GM18867 (cell line): ENCODE data around the gene KANSL1.
"Not testable (repeated sequence)": the region's sequence is repeated elsewhere in the genome, so short reads cannot be mapped to it uniquely, and the experiment has no call there.

Source experiments
- ATAC-seq: cut with Tn5 transposase; IDR thresholded peaks from one replicate; pipeline ENCODE4 v1.9.1; 2021; ENCODE audit warnings: mild to moderate bottlenecking, moderate library complexity; ENCODE audit not compliant: unreplicated experiment

The KANSL1 gene

DNA sequence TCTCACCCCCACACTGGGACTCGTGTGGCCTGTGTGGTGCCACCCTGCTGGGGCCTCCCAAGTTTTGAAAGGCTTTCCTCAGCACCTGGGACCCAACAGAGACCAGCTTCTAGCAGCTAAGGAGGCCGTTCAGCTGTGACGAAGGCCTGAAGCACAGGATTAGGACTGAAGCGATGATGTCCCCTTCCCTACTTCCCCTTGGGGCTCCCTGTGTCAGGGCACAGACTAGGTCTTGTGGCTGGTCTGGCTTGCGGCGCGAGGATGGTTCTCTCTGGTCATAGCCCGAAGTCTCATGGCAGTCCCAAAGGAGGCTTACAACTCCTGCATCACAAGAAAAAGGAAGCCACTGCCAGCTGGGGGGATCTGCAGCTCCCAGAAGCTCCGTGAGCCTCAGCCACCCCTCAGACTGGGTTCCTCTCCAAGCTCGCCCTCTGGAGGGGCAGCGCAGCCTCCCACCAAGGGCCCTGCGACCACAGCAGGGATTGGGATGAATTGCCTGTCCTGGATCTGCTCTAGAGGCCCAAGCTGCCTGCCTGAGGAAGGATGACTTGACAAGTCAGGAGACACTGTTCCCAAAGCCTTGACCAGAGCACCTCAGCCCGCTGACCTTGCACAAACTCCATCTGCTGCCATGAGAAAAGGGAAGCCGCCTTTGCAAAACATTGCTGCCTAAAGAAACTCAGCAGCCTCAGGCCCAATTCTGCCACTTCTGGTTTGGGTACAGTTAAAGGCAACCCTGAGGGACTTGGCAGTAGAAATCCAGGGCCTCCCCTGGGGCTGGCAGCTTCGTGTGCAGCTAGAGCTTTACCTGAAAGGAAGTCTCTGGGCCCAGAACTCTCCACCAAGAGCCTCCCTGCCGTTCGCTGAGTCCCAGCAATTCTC is 166.8 kb downstream of the KANSL1 start:
- no peak for ATAC-seq

DNA sequence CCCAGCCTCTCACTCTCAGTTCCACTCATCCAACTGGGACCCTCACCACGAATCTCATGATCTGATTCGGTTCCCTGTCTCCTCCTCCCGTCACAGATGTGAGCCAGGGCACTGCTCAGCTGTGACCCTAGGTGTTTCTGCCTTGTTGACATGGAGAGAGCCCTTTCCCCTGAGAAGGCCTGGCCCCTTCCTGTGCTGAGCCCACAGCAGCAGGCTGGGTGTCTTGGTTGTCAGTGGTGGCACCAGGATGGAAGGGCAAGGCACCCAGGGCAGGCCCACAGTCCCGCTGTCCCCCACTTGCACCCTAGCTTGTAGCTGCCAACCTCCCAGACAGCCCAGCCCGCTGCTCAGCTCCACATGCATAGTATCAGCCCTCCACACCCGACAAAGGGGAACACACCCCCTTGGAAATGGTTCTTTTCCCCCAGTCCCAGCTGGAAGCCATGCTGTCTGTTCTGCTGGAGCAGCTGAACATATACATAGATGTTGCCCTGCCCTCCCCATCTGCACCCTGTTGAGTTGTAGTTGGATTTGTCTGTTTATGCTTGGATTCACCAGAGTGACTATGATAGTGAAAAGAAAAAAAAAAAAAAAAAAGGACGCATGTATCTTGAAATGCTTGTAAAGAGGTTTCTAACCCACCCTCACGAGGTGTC is 167.6 kb downstream of the KANSL1 start:
- ATAC-seq, result no peak

DNA sequence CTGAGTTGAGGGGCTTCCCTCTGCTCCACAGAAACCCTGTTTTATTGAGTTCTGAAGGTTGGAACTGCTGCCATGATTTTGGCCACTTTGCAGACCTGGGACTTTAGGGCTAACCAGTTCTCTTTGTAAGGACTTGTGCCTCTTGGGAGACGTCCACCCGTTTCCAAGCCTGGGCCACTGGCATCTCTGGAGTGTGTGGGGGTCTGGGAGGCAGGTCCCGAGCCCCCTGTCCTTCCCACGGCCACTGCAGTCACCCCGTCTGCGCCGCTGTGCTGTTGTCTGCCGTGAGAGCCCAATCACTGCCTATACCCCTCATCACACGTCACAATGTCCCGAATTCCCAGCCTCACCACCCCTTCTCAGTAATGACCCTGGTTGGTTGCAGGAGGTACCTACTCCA is 168.2 kb downstream of the KANSL1 start:
- no peak for ATAC-seq

DNA sequence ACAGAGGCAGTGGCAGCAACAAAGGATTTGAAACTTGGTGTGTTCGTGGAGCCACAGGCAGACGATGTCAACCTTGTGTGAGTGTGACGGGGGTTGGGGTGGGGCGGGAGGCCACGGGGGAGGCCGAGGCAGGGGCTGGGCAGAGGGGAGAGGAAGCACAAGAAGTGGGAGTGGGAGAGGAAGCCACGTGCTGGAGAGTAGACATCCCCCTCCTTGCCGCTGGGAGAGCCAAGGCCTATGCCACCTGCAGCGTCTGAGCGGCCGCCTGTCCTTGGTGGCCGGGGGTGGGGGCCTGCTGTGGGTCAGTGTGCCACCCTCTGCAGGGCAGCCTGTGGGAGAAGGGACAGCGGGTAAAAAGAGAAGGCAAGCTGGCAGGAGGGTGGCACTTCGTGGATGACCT is 168.6 kb downstream of the KANSL1 start:
- no peak for ATAC-seq

DNA sequence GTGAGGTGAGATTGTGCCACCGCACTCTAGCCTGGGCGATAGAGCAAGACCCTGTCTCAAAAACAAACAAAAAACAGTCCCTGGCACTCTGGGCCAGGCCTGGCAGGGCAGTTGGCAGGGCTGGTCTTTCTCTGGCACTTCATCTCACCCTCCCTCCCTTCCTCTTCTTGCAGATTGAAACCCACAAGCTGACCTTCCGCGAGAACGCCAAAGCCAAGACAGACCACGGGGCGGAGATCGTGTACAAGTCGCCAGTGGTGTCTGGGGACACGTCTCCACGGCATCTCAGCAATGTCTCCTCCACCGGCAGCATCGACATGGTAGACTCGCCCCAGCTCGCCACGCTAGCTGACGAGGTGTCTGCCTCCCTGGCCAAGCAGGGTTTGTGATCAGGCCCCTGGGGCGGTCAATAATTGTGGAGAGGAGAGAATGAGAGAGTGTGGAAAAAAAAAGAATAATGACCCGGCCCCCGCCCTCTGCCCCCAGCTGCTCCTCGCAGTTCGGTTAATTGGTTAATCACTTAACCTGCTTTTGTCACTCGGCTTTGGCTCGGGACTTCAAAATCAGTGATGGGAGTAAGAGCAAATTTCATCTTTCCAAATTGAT is 169.3 kb downstream of the KANSL1 start:
- ATAC-seq, result no peak

DNA sequence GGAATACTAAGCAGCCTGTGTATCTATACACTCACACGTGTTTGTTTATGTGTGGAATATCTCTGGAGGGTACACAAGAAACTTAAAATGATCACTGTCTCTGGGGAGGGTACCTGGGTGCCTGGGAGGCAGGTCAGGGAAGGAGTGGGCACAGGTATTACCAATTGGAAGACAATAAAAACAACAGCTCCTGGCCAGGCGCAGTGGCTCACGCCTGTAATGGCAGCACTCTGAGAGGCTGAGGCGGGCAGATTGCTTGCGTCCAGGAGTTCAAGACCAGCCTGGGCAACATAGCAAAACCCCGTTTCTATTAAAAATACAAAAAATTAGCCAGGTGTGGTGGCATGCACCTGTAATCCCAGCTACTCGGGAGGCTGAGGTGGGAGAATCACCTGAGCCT is 169.9 kb downstream of the KANSL1 start:
- not testable (repeated sequence) for ATAC-seq

DNA sequence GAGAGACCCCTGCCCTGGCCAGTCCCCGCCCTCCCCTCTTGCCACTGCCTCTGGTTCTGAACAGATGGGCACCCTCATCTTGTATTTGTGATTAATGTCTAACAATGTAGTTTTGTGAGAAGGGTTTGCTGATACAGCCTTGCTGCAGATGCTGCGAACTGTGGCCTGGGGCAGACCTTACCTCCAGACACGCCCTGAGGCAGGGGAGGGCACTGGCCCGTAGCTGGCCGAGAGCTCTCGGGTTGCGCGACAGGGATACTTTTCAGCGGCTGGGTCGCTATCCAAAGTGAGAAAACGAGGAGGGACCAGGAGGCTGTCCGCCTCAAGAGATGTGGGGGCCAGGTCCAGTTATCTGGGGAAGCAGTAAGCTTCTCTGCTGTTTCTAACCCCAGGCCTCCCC is 172.2 kb downstream of the KANSL1 start:
- ATAC-seq, result no peak

DNA sequence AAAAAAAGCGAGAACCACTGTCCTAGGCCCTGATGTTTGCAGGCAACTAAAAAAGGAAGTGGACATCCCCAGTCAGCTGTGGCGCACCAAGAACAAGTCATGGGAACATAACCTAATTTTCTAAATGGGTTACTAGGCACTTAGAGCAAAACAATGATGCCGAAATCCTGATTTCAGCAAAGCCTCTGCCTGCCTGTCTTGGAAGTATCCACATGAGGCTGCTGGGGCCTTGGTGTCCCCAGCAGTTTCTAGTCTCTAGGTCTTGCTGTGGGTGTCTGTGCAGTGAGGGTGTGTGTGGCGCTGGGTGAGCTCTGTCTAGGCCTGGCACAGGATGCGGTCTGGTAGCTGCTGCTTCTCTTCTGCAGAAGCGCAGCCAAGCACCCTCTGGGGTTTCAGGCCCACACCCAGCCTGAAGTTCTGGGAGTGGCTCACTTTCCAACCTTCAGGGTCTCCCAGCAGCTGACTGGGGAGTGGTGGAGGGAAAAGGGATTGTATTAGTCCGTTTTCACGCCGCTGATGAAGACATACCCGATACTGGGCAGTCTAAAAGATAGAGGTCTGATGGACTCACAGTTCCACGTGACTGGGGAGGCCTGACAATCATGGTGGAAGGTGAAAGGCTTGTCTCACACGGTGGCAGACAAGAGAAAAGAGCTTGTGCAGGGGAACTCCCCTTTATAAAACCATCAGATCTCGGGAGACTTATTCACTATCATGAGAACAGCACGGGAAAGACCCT is 173.0 kb downstream of the KANSL1 start:
- ATAC-seq, result peak; percentile 69

DNA sequence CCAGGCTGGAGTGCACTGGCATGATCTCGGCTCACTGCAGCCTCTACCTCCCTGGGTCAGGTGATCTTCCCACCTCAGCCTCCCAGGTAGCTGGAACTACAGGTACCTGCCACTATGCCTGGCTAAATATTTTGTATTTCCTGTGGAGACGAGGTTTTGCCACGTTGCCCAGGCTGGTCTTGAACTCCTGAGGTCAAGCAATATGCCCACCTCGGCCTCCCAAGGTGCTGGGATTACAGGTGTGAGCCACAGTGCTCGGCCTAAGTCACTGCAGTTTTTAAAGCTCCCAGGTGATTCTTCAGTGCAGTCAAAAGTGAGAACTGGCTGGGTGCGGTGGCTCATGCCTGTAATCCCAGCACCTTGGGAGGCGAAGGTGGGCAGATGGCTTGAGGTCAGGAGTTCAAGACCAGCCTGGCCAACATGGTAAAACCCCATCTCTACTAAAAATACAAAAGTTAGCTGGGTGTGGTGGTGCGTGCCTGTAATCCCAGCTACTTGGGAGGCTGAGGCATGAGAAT is 173.8 kb downstream of the KANSL1 start:
- ATAC-seq, result not testable (repeated sequence)

DNA sequence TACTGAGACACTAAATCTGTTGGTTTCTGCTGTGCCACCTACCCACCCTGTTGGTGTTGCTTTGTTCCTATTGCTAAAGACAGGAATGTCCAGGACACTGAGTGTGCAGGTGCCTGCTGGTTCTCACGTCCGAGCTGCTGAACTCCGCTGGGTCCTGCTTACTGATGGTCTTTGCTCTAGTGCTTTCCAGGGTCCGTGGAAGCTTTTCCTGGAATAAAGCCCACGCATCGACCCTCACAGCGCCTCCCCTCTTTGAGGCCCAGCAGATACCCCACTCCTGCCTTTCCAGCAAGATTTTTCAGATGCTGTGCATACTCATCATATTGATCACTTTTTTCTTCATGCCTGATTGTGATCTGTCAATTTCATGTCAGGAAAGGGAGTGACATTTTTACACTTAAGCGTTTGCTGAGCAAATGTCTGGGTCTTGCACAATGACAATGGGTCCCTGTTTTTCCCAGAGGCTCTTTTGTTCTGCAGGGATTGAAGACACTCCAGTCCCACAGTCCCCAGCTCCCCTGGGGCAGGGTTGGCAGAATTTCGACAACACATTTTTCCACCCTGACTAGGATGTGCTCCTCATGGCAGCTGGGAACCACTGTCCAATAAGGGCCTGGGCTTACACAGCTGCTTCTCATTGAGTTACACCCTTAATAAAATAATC is 179.6 kb downstream of the KANSL1 start:
- ATAC-seq, result no peak

DNA sequence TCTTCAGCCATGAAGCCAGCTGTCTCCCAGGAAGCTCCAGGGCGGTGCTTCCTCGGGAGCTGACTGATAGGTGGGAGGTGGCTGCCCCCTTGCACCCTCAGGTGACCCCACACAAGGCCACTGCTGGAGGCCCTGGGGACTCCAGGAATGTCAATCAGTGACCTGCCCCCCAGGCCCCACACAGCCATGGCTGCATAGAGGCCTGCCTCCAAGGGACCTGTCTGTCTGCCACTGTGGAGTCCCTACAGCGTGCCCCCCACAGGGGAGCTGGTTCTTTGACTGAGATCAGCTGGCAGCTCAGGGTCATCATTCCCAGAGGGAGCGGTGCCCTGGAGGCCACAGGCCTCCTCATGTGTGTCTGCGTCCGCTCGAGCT is 180.1 kb downstream of the KANSL1 start:
- no peak for ATAC-seq

DNA sequence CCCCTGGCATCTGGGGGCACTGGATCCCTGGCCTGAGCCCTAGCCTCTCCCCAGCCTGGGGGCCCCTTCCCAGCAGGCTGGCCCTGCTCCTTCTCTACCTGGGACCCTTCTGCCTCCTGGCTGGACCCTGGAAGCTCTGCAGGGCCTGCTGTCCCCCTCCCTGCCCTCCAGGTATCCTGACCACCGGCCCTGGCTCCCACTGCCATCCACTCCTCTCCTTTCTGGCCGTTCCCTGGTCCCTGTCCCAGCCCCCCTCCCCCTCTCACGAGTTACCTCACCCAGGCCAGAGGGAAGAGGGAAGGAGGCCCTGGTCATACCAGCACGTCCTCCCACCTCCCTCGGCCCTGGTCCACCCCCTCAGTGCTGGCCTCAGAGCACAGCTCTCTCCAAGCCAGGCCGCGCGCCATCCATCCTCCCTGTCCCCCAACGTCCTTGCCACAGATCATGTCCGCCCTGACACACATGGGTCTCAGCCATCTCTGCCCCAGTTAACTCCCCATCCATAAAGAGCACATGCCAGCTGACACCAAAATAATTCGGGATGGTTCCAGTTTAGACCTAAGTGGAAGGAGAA is 180.6 kb downstream of the KANSL1 start:
- no peak for ATAC-seq

DNA sequence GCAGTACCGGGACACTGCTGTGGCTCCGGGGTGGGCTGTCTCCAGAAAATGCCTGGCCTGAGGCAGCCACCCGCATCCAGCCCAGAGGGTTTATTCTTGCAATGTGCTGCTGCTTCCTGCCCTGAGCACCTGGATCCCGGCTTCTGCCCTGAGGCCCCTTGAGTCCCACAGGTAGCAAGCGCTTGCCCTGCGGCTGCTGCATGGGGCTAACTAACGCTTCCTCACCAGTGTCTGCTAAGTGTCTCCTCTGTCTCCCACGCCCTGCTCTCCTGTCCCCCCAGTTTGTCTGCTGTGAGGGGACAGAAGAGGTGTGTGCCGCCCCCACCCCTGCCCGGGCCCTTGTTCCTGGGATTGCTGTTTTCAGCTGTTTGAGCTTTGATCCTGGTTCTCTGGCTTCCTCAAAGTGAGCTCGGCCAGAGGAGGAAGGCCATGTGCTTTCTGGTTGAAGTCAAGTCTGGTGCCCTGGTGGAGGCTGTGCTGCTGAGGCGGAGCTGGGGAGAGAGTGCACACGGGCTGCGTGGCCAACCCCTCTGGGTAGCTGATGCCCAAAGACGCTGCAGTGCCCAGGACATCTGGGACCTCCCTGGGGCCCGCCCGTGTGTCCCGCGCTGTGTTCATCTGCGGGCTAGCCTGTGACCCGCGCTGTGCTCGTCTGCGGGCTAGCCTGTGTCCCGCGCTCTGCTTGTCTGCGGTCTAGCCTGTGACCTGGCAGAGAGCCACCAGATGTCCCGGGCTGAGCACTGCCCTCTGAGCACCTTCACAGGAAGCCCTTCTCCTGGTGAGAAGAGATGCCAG is 181.3 kb downstream of the KANSL1 start:
- ATAC-seq, result no peak

DNA sequence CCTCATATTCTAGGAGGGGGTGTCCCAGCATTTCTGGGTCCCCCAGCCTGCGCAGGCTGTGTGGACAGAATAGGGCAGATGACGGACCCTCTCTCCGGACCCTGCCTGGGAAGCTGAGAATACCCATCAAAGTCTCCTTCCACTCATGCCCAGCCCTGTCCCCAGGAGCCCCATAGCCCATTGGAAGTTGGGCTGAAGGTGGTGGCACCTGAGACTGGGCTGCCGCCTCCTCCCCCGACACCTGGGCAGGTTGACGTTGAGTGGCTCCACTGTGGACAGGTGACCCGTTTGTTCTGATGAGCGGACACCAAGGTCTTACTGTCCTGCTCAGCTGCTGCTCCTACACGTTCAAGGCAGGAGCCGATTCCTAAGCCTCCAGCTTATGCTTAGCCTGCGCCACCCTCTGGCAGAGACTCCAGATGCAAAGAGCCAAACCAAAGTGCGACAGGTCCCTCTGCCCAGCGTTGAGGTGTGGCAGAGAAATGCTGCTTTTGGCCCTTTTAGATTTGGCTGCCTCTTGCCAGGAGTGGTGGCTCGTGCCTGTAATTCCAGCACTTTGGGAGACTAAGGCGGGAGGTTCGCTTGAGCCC is 182.5 kb downstream of the KANSL1 start:
- no peak for ATAC-seq

DNA sequence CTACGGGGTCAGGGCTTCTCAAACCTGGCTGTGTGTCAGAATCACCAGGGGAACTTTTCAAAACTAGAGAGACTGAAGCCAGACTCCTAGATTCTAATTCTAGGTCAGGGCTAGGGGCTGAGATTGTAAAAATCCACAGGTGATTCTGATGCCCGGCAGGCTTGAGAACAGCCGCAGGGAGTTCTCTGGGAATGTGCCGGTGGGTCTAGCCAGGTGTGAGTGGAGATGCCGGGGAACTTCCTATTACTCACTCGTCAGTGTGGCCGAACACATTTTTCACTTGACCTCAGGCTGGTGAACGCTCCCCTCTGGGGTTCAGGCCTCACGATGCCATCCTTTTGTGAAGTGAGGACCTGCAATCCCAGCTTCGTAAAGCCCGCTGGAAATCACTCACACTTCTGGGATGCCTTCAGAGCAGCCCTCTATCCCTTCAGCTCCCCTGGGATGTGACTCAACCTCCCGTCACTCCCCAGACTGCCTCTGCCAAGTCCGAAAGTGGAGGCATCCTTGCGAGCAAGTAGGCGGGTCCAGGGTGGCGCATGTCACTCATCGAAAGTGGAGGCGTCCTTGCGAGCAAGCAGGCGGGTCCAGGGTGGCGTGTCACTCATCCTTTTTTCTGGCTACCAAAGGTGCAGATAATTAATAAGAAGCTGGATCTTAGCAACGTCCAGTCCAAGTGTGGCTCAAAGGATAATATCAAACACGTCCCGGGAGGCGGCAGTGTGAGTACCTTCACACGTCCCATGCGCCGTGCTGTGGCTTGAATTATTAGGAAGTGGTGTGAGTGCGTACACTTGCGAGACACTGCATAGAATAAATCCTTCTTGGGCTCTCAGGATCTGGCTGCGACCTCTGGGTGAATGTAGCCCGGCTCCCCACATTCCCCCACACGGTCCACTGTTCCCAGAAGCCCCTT is 183.3 kb downstream of the KANSL1 start:
- ATAC-seq, result no peak

DNA sequence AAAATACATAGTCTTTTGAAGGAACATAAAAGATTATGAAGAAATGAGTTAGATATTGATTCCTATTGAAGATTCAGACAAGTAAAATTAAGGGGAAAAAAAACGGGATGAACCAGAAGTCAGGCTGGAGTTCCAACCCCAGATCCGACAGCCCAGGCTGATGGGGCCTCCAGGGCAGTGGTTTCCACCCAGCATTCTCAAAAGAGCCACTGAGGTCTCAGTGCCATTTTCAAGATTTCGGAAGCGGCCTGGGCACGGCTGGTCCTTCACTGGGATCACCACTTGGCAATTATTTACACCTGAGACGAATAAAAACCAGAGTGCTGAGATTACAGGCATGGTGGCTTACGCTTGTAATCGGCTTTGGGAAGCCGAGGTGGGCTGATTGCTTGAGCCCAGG is 184.6 kb downstream of the KANSL1 start:
- ATAC-seq, result no peak

DNA sequence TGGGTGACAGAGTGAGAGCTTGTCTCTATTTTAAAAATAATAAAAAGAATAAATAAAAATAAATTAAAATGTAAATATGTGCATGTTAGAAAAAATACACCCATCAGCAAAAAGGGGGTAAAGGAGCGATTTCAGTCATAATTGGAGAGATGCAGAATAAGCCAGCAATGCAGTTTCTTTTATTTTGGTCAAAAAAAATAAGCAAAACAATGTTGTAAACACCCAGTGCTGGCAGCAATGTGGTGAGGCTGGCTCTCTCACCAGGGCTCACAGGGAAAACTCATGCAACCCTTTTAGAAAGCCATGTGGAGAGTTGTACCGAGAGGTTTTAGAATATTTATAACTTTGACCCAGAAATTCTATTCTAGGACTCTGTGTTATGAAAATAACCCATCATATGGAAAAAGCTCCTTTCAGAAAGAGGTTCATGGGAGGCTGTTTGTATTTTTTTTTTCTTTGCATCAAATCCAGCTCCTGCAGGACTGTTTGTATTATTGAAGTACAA is 185.7 kb downstream of the KANSL1 start:
- no peak for ATAC-seq

DNA sequence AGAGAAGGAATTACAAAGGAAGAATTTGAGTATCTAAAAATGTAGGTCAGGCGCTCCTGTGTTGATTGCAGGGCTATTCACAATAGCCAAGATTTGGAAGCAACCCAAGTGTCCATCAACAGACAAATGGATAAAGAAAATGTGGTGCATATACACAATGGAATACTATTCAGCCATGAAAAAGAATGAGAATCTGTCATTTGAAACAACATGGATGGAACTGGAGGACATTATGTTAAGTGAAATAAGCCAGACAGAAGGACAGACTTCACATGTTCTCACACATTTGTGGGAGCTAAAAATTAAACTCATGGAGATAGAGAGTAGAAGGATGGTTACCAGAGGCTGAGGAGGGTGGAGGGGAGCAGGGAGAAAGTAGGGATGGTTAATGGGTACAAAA is 187.1 kb downstream of the KANSL1 start:
- not testable (repeated sequence) for ATAC-seq
